Putamen (tissue), 1 donor: ENCODE measurements around the gene SFXN5.
"Not testable (repeated sequence)": the region's sequence is repeated elsewhere in the genome, so short reads cannot be mapped to it uniquely, and the experiment has no call there.

Experiments used
- DNase-seq: peaks from one replicate; pipeline ENCODE4 v3.0.0-alpha.2; 2016; ENCODE audit warnings: low spot score

SFXN5 gene

DNA sequence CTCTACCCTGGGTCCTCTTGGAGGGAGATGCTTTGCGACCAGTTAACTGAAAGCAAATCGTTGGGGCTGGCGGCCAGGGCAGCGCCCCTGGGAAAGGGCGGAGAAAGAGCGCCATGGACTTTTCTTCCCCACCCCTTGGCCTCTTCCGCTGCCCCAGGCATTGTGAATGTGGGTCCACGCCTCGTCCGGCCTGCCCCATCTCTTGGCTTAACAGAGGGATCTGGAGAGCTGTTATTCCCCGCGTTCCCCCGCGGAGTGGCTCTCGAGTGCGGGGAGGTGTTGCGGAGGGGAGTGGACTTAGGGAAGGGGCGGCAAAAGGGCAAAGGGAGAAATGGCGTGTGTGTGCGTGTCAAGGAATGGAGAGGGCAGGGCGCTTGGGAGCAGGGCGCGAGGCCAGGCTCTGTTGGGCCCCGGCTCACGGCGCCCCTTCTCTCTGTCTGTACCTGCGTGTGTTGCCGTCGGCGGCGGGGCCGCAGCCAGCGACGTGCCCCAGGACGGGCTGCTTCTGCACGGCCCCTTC lies 147.6 kb downstream of the SFXN5 start:
- no peak for DNase-seq

DNA sequence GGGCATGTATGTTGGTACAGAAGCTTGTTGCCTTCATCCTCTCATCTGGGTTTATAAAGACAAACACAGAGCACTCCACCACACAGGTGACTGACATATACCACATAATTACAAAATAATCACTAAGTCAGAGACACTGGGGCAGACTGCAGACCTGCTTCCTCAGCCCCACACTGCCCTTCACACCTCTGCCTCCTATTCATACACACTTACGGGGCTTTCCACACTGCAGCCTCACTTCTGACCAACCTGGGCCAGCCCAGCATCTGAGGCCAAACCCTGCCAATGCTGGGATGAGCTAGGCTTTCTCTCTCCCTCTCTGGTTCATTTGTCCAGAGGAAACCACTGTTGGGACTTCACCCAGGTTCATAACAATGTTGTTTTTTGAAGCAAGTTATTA lies 149.7 kb downstream of the SFXN5 start:
- DNase-seq = no peak

GRCh38 chr2:72921088-72921851 lies 150.2 kb downstream of the SFXN5 start:
- DNase-seq = no peak

- no peak for DNase-seq
Observed at GRCh38 chr2:72920318-72921087, 151.0 kb downstream of the SFXN5 start.

DNA sequence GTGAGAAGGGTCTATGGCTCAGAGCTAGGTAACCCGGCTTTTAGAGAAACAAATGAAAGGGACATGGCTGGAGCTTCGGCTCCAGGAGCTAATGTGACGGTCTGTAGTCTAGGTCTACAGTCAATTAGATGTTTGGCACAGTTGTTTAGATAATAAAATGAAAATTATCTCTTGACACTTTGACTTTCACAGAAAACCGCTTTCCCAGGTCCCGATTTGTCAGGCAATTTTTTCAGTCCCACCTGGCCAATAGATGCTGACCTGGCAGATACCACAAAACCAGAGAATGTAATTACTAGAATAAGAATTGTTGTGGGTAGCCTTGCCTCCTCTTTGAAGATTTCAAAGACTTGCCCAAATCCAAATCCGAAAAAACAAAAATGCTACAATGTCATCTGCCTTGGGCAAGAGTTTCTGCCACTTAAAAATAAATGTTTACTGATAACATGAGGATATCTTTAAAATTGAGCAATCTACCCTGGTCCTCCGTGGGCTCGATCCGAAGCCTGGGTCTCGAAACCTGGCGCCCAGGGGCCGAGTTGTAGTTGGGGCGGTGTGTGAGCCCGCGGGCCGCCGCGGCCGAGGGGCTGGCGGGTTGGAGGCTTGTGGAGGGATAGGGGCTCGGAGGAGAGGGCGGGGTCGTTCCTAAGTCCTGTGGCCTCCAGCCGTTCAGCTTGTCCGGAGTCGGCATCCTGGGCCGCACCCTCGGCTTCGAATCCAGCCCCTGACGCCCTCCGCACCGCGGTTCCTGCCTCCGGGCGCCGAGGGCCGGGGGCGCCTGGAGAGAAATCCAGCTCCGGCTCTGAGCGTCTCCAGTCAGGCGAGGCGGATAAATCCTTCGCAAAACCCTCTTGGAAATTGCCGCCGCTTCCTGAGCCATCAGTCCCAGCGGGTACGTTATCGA lies 151.8 kb downstream of the SFXN5 start:
- no peak for DNase-seq

GRCh38 chr2:72917877-72918553 lies 153.5 kb downstream of the SFXN5 start:
- DNase-seq = no peak

DNA sequence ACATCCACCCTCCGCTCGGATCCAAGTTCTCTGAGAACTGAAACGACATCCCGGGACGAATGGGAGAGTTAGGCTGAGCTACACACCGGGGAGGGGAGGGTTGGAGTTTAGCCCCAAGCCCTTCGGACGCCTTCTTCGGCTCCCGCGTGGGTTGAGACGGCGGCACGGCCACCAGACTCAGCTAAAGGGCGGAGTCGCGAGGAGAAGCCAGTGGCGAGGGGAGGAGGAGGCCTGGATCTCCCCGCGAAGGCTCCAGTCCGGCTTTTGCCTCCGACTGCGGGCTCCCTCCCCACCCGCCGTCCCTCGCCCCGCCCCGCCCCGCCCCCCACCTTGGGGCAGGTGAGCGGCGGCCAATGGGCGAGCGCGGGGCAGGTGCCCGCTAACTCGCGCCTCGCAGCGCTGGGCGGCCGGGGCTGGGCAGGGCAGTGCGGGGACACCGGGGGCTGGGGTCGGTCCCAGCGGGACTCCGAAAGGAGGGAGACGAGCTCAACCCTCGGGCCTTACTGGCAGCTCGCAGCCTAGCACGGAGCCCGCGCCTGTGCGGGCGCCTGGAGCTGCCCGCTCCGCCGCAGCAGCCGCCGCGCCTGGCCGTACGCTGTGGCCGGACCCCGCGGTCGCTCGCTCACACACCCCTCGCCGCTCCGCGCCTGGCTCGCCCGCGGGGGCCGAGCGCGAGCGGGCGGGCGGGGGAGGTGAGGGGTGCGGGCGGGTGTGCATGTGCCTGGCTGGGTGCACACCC lies 154.2 kb downstream of the SFXN5 start, which contains the start of gene EMX1:
Gene EMX1 (plus strand): TSS at position 382 of the 739 bp plus-strand sequence. CDS start 334 bp downstream, at position 716.
- DNase-seq = no peak

GRCh38 chr2:72916743-72917137 lies 154.8 kb downstream of the SFXN5 start:
- no peak for DNase-seq

GRCh38 chr2:72915907-72916742 lies 155.4 kb downstream of the SFXN5 start:
- no peak for DNase-seq

- no peak for DNase-seq
Observed at GRCh38 chr2:72915320-72915906, 156.1 kb downstream of the SFXN5 start.

DNA sequence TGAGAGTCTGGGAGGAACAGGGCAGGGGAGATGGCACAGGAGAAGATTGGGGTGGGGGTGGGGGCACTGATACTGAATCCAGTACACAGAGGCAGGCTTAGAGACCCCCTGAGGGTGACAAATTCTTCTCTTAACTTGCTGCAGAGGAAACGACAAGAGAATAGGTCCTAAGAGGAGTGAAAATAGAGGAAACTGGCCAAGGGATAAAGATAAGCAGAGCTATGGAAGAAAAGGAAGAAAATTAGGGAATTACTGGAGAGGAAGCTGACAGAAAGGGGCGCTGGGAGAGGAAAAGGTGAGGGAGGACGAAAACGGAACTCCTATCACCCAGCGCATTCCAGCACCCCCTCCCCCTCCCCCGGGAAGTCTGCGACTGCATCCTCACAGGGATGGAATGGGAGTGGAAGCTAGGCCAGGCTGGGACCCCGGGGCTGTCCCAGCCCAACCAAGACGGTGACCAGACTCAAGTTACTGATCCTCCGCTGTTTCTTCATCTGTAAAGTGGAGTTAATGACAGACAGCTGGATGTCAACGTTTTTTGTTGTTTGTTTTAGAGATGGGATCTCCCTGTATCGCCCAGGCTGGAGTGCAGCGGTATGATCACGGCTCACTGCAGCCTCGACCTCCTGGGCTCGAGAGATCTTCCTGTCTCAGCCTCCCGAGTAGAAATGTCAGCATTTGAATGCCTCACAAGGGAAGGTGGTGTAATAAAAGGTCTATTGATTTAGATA lies 156.8 kb downstream of the SFXN5 start:
- no peak for DNase-seq

GRCh38 chr2:72914206-72914559 lies 157.3 kb downstream of the SFXN5 start:
- DNase-seq = no peak

DNA sequence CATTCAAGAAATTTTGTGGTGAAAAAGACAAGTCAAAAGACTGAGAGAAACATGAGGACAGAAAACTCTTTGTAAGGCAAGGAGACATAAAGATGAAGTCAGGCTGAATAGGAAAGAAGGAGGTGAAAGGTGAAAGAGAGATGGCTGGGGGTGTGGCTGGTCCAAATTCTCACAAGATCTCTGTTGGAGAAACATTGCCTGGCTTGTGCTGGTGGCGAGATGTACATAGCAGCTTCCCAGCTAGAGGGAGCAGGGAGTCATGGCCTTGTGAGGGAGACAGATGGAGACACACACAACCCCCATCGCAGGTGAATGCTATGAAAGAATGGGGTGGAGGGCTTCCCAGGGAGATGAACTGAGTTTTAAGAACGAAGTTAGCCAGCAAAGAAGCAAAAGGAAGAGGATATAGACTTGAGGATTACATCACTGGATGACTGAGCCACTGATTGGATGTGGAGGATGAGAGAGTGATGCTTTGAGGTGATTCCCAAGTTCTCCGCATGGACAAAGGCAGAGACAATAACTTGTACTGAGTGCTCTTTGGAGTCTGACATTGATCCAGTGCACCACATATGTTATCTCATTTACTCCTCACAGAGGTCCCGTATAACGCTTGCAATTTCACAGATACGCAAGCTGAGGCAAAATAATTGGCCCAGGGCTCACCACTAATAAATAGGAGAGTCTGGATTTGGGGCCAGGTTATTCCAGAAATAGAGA lies 157.9 kb downstream of the SFXN5 start:
- no peak for DNase-seq

DNA sequence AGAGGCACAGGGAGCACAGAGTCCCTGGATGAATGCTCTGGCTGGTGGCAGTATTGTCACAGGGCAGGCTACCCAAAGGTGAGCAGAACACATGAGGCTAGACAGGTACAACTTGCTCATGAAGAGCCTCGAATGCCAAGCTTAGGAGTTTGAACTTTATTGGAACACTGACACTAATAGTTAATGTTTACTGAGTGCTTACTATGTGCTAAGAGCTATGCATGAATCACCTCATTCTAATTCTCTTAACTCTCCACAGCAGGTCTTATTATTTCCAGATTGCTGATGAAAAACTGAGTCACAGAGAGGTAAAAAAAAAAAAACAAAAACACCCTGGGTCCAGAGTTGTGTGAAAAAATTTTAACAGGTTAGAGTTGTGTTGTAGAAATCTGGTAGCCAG lies 160.3 kb downstream of the SFXN5 start:
- no peak for DNase-seq

- no peak for DNase-seq
Observed at GRCh38 chr2:72908741-72909140, 162.8 kb downstream of the SFXN5 start.

GRCh38 chr2:72907369-72907768 lies 164.1 kb downstream of the SFXN5 start:
- not testable (repeated sequence) for DNase-seq

DNA sequence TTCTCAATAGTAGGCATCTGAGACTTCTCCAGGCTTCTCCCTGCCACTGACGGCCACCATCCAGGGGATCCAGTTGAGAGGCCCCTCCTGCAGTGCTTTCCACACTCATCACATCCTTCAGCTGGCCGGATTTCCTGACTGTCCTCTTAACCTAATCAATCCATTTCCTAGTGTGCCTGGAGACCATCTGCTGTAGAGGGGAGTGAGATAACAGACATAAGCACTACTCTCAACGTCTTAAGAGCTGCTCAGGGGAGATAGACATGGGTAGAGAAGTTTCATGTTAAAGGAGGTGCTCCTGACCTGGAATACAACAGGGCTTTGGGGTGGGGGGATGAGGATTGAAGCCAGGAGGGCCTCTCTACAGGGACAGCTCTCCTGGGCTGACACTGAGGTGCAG lies 170.1 kb downstream of the SFXN5 start:
- no peak for DNase-seq

DNA sequence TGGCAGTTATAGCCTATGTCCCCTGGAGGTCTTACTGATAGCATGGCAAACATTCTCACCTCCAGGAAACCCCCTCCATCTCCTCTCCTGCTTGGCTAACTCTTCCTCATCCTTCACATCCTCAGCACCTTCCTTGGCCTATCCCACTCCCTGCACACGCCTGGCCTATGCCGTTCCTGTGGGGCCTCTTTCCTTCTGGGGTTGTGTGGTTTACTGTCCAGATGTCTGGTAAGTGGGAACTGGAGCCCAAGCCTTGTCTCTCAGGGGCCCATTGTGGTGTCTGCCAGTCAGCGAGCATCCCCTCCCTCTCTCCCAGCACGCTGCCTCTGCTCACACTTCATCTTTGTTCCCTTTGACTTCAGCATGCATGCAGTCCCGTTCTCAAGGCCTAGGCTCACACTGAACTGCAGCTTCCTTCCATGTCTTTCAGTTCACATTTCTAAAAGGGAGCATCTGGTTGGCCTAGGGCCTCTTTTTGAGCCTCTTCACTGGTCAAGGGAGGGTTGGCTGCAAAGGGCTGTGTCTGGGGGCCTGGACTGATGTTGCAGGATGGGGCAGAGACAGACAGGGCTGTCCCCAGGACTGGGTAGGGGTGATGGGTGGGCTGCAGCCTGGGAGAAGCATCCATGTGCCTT lies 171.2 kb downstream of the SFXN5 start:
- DNase-seq = no peak
